A673 (cell line): Measurements from ENCODE around the gene NMUR1. TPM values are rescaled to one million over a fixed set of nuclear protein-coding genes. Genes with fewer than 3 reads are reported as not detected.

ENCODE experiments used
- BruUV-seq: library from RNA; stranded (reverse); fragments of 400-500 nt; replicated peaks from 2 replicates; lab custom pipeline; 2021; lab: Mats Ljungman, UMichigan
- CTCF ChIA-PET: fragments of 300-600 bp; sonication (Branson Sonifier 250); formaldehyde crosslinking; loops from one replicate; lab custom pipeline; 2022; ENCODE audit warnings: antibody characterized with exemption; lab: Charles Lee
- POLR2A ChIA-PET: fragments of 300-600 bp; sonication (Branson Sonifier 250); formaldehyde crosslinking; loops from one replicate; lab custom pipeline; 2022; ENCODE audit warnings: antibody characterized with exemption; ENCODE audit not compliant: low non-redundant PET; lab: Charles Lee
- DNase-seq: peaks from one replicate; pipeline ENCODE4 v3.0.0-alpha.2; 2015; ENCODE audit warnings: low spot score
- H3K27ac ChIP-seq: fragments of 200-600 bp; sonication (generic); 2 replicates; pipeline ENCODE4 v1.5.1; 2016; ENCODE audit warnings: mixed run types, low read depth, mild to moderate bottlenecking, mixed read lengths, antibody characterized with exemption, low read length; ENCODE audit not compliant: poor library complexity, severe bottlenecking
- H3K27me3 ChIP-seq: fragments of 200-600 bp; sonication (generic); replicated peaks from 2 replicates; pipeline ENCODE4 v1.6.1; 2017; ENCODE audit warnings: mixed run types, low read depth, mild to moderate bottlenecking, mixed read lengths, antibody characterized with exemption, low read length; ENCODE audit not compliant: insufficient read depth, poor library complexity
- H3K36me3 ChIP-seq: fragments of 200-600 bp; sonication (generic); 2 replicates; pipeline ENCODE4 v1.6.1; 2016; ENCODE audit warnings: mixed run types, mild to moderate bottlenecking, mixed read lengths, antibody characterized with exemption, low read length; ENCODE audit not compliant: insufficient read depth, poor library complexity, severe bottlenecking
- H3K4me1 ChIP-seq: fragments of 200-600 bp; sonication (generic); 2 replicates; pipeline ENCODE4 v1.6.1; 2017; ENCODE audit warnings: mixed run types, mild to moderate bottlenecking, mixed read lengths, antibody characterized with exemption, low read length; ENCODE audit not compliant: insufficient read depth, poor library complexity, severe bottlenecking
- H3K4me3 ChIP-seq: fragments of 200-600 bp; sonication (generic); 2 replicates; pipeline ENCODE4 v1.5.1; 2016; ENCODE audit warnings: low read depth, mixed run types, mild to moderate bottlenecking, mixed read lengths, low read length; ENCODE audit not compliant: poor library complexity, severe bottlenecking
- H3K9me3 ChIP-seq: fragments of 200-600 bp; sonication (generic); 2 replicates; pipeline ENCODE4 v1.6.1; 2016; ENCODE audit warnings: mixed run types, low read depth, mild to moderate bottlenecking, mixed read lengths, antibody characterized with exemption, low read length; ENCODE audit not compliant: poor library complexity, severe bottlenecking
- CTCF ChIP-seq: fragments of 300-800, 200-600 bp; sonication (generic); conservative IDR thresholded peaks from 2 replicates; pipeline ENCODE4 v1.5.1; 2017; ENCODE audit warnings: low read depth, mild to moderate bottlenecking, antibody characterized with exemption, low read length, moderate library complexity, mixed read lengths
- EZH2 ChIP-seq: fragments of 200-600 bp; sonication (generic); IDR thresholded peaks from 2 replicates; pipeline ENCODE4 v1.6.1; 2017; ENCODE audit warnings: borderline replicate concordance, low read depth, mild to moderate bottlenecking, mixed read lengths, antibody characterized with exemption, low read length; ENCODE audit not compliant: poor library complexity, severe bottlenecking
- intact Hi-C: fragments of 100-400 bp; cut with micrococcal nuclease; formaldehyde crosslinking; loops from one replicate; pipeline ENCODE4 v1.10.0; 2022; ENCODE audit not compliant: unreplicated experiment
- total RNA-seq: library from RNA; stranded (reverse); gene quantifications from 2 replicates; pipeline ENCODE4 v1.2.3, GENCODE V29; 2021

Gene NMUR1
- total RNA-seq, 1 experiment from 2014 or later: not detected

GRCh38 chr2:231576465-231576864 is 46.2 kb upstream of the NMUR1 start:
- CTCF ChIA-PET: no interaction called here
- no peak for TF ChIP-seq CTCF
- no peak for TF ChIP-seq EZH2
- BruUV-seq: no TSS peak
- H3K4me3 ChIP-seq: no peak overlapping the region
- intact Hi-C loops: no loop called here
- no peaks in the 10 kb centered on the region for H3K9me3 ChIP-seq
- DNase-seq: no peak
- no peaks in the 10 kb centered on the region for H3K4me1 ChIP-seq
- H3K27ac ChIP-seq: no peak overlapping the region
- no peaks in the 10 kb centered on the region for H3K36me3 ChIP-seq
- POLR2A ChIA-PET: no interaction called here
- H3K27me3 ChIP-seq: no peaks in the 10 kb centered on the region

- H3K4me1 ChIP-seq: no peaks in the 10 kb centered on the region
- BruUV-seq: no TSS peak
- POLR2A ChIA-PET: no interaction called here
- no peak for DNase-seq
- CTCF ChIA-PET: no interaction called here
- no peaks in the 10 kb centered on the region for H3K27me3 ChIP-seq
- no peak overlapping the region for H3K27ac ChIP-seq
- intact Hi-C loops: no loop called here
- no peak overlapping the region for H3K4me3 ChIP-seq
- H3K9me3 ChIP-seq: no peaks in the 10 kb centered on the region
- TF ChIP-seq CTCF (no peak), EZH2 (no peak)
- H3K36me3 ChIP-seq: no peaks in the 10 kb centered on the region
Observed at GRCh38 chr2:231575612-231576256, 45.5 kb upstream of the NMUR1 start.

GRCh38 chr2:231573698-231574421 is 43.6 kb upstream of the NMUR1 start:
- intact Hi-C loops: no loop called here
- Histone ChIP-seq H3K9me3 (no peaks in the 10 kb centered on the region), H3K4me1 (no peaks in the 10 kb centered on the region), H3K4me3 (no peak overlapping the region), H3K27me3 (no peaks in the 10 kb centered on the region), H3K36me3 (no peaks in the 10 kb centered on the region), H3K27ac (no peak overlapping the region)
- no peak for TF ChIP-seq EZH2
- DNase-seq: no peak
- POLR2A ChIA-PET: no interaction called here
- no TSS peak for BruUV-seq
- CTCF ChIA-PET: no interaction called here

- Histone ChIP-seq H3K4me1 (no peaks in the 10 kb centered on the region), H3K9me3 (no peaks in the 10 kb centered on the region), H3K27ac (no peak overlapping the region), H3K27me3 (no peaks in the 10 kb centered on the region), H3K4me3 (no peak overlapping the region), H3K36me3 (no peaks in the 10 kb centered on the region)
- intact Hi-C loops: no loop called here
- no TSS peak for BruUV-seq
- DNase-seq: no peak
- TF ChIP-seq CTCF: no peak
- no peak for TF ChIP-seq EZH2
- CTCF ChIA-PET: no interaction called here
- POLR2A ChIA-PET: interaction anchor here (0.7 kb wide), 1 partner anchor 41 kb away, joined by 9 read pairs; no protein-coding TSS in a partner anchor
Observed at GRCh38 chr2:231573096-231573495, 42.9 kb upstream of the NMUR1 start.
